ENCODE measurements around the gene KIF18B. TPM values are rescaled to one million over a fixed set of nuclear protein-coding genes. Genes with fewer than 3 reads are reported as not detected.

KIF18B gene
- total RNA-seq, 4 donors from 2014 or later = 0.08 to 0.35 (median 0.27) TPM; not detected in 1

DNA sequence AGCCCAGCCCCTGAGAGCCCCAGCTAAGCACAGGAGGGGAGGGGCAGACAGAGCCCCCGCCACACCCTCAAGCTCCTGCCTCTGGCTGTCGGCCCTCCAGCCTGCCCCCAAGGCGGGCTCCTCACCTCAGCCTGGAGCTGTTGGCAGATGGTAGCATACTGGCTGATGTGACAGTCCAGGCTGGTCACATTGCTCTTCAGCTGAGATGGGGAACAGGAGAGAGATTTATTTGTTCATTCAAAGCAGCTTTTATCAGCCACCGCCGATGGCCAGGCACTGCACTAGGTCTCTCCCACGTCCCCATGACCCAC lies 14.8 kb downstream of the KIF18B start:
- H3K4me3 ChIP-seq = no peak overlapping the region
- H3K9me3 ChIP-seq = no peaks in the 10 kb centered on the region
- H3K27ac ChIP-seq = no peak overlapping the region
- TF ChIP-seq EP300 (IDR thresholded peaks at IDR 0.05) = no peak
- no peak for TF ChIP-seq POLR2AphosphoS5 (IDR thresholded peaks at IDR 0.05)
- no peak for TF ChIP-seq POLR2A (IDR thresholded peaks at IDR 0.05)
- TF ChIP-seq, protein P1, sequence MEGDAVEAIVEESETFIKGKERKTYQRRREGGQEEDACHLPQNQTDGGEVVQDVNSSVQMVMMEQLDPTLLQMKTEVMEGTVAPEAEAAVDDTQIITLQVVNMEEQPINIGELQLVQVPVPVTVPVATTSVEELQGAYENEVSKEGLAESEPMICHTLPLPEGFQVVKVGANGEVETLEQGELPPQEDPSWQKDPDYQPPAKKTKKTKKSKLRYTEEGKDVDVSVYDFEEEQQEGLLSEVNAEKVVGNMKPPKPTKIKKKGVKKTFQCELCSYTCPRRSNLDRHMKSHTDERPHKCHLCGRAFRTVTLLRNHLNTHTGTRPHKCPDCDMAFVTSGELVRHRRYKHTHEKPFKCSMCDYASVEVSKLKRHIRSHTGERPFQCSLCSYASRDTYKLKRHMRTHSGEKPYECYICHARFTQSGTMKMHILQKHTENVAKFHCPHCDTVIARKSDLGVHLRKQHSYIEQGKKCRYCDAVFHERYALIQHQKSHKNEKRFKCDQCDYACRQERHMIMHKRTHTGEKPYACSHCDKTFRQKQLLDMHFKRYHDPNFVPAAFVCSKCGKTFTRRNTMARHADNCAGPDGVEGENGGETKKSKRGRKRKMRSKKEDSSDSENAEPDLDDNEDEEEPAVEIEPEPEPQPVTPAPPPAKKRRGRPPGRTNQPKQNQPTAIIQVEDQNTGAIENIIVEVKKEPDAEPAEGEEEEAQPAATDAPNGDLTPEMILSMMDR (IDR thresholded peaks at IDR 0.05) = no peak
- no peaks in the 10 kb centered on the region for H3K36me3 ChIP-seq
- no CpG with 5 or more reads among the region's 6 CpGs for WGBS, 2 donors (ENCODE audit: low coverage in 1 of 2)
- no peak for ATAC-seq
- no peaks in the 10 kb centered on the region for H3K27me3 ChIP-seq
- no peaks in the 10 kb centered on the region for H3K4me1 ChIP-seq

DNA sequence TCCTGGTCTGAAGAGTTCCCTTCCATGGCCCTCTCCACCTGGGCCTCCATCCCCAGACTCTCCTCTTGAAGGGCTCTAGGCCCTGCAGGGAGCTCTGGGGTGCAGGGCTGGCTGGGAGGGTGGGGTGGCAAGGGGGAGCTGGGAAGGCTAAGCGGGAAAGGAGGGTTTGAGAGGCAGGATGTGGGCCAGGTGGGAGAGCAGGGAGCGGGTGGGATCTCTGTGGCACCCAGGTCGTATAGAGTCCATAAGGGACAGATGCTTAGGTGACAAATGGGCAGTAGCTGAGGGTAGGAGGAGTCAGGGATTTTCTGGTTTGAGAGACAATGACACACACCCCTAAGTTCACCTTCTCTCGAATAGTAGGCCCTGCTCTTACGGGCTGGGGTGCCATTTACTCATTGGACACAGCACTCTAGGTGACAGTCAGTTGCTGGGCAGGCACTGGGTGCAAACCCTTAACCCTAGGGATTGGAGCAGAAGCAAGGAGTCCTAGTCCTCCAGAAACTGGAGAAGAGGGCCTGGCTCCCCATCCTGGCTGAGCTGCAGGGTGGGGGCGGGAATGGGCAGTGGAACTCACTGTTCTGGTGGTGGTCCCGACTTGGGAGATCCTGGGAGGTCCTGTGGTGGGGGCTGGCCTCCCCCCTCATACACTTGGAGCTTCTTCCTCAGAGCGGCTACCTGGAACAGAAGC lies 15.3 kb downstream of the KIF18B start:
- ATAC-seq = no peak
- no peaks in the 10 kb centered on the region for H3K4me1 ChIP-seq
- 100% methylated on average over 1 of the region's 8 CpGs; no CpG with 5 or more reads in 1 of the 2 donors for WGBS, 2 donors (ENCODE audit: low coverage in 1 of 2)
- H3K27ac ChIP-seq = no peak overlapping the region
- no peaks in the 10 kb centered on the region for H3K36me3 ChIP-seq
- TF ChIP-seq, protein P1 (IDR thresholded peaks at IDR 0.05) = no peak
- TF ChIP-seq EP300 (IDR thresholded peaks at IDR 0.05) (no peak), POLR2AphosphoS5 (IDR thresholded peaks at IDR 0.05) (no peak), POLR2A (IDR thresholded peaks at IDR 0.05) (no peak)
- no peaks in the 10 kb centered on the region for H3K9me3 ChIP-seq
- no peak overlapping the region for H3K4me3 ChIP-seq
- no peaks in the 10 kb centered on the region for H3K27me3 ChIP-seq

DNA sequence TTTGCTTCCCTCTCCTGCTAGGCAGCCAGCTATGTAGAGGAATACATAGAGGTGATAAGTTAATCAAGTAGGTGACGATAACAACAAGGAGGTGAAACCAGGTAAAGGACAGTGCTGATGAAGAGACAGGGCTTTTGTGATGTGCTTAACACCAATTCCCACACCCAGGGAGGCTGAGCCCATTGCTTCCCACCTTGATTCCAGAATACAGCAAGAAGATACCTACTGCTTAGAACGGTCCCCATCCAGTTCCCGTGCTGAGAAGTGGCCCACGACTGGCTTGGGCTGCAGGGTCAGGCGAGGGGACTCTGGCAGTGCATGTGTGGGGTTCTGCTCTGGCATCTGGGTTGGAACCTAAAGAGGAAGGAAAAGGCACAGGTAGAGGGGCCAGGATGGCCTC lies 16.2 kb downstream of the KIF18B start:
- Histone ChIP-seq H3K27ac (no peak overlapping the region), H3K9me3 (no peaks in the 10 kb centered on the region), H3K27me3 (no peaks in the 10 kb centered on the region), H3K4me1 (no peaks in the 10 kb centered on the region), H3K4me3 (no peak overlapping the region), H3K36me3 (no peaks in the 10 kb centered on the region)
- 87 to 93% methylated on average over 3 to 5 of the region's 5 CpGs for WGBS, 2 donors (ENCODE audit: low coverage in 1 of 2)
- no peak for ATAC-seq
- TF ChIP-seq POLR2AphosphoS5 (IDR thresholded peaks at IDR 0.05) (no peak), EP300 (IDR thresholded peaks at IDR 0.05) (no peak), POLR2A (IDR thresholded peaks at IDR 0.05) (no peak)
- TF ChIP-seq, protein P1 (IDR thresholded peaks at IDR 0.05) = no peak

DNA sequence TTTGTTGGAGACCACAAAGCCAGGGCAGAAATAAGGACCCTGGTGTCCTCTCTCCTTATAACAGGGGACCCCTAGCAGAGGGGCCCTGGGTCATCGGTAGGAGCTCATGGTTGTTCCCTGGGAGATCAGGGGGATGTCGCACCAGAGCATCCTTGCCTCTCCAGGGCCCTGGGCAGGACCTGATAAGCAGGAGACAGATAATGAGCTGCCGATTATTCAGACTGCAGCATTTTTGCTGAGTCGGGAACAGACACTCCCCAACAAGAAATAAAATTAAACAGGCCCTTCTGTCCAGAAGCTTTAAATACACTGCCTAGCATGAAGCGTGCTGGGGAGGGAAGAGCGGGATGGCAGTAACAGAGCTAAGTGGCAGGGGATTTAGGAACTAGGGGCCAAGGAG lies 16.9 kb downstream of the KIF18B start:
- no peak for ATAC-seq
- 71% methylated on average over 4 of the region's 6 CpGs; no CpG with 5 or more reads in 1 of the 2 donors for WGBS, 2 donors (ENCODE audit: low coverage in 1 of 2)
- TF ChIP-seq POLR2A (IDR thresholded peaks at IDR 0.05) (no peak), EP300 (IDR thresholded peaks at IDR 0.05) (no peak), POLR2AphosphoS5 (IDR thresholded peaks at IDR 0.05) (no peak)
- TF ChIP-seq, protein P1 (IDR thresholded peaks at IDR 0.05) = no peak

More for the DNA sequence above, 16.9 kb downstream of the KIF18B start:
- Histone ChIP-seq H3K27me3 (no peaks in the 10 kb centered on the region), H3K27ac (no peak overlapping the region), H3K4me3 (no peak overlapping the region), H3K4me1 (no peaks in the 10 kb centered on the region), H3K36me3 (no peaks in the 10 kb centered on the region), H3K9me3 (no peaks in the 10 kb centered on the region)
